ENCODE measurements around the gene NEU4.
A peak's percentile ranks its signal among the peaks of the same experiment; 100 is the strongest.

NEU4 gene

GRCh38 chr2:241793385-241793784 is 15.6 kb upstream of the NEU4 start:
- Histone ChIP-seq H3K27ac (ENCODE audit: low read depth in 2 of 2, low read length in 2 of 2) (peak overlapping the region in 1 of 2 donors; percentile 87), H3K9me3 (ENCODE audit: control insufficient read depth in 2 of 2, low read length in 2 of 2) (no peaks in the 10 kb centered on the region), H3K27me3 (ENCODE audit: control insufficient read depth in 2 of 2, insufficient read depth in 2 of 2, low read length in 2 of 2) (no peaks in the 10 kb centered on the region), H3K4me1 (ENCODE audit: control insufficient read depth in 2 of 2, insufficient read depth in 2 of 2, low read length in 2 of 2) (peaks cover 41 to 75% of the 10 kb centered on the region in 2 donors), H3K9ac (ENCODE audit: low read depth in 1 of 2, low read length in 2 of 2) (no peak overlapping the region), H3K4me3 (ENCODE audit: low read length in 2 of 2) (no peak overlapping the region), H3K36me3 (ENCODE audit: control insufficient read depth in 2 of 2, insufficient read depth in 2 of 2, low read length in 2 of 2) (no peaks in the 10 kb centered on the region)

DNA sequence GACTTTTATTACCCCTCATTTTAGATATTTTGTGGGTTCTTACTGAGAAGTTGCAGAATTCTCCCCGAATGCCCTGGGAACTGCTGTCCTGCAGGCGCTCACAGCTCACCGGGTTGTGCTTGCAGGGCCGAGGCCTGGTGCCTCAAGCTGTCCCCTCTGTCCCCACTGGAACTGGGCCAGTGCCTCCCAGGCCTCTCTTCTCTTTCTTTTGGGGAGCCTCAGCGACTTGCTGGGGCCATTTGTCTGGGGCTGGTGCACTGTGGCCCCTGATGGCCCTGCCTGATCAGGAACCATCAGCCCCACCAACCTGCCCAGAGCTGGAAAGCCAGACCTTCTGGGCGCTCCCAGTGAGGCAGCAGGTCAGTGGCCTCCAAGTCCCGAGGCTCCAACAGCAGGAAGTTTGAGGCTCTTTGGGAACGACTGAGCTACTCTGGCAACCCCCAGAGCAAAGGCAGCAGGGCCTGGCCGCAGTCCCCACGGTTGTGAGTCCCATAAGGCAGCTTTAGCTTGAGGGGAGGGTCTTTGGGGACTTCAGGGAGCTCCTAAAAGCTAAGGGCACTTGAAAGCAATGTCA is 14.7 kb upstream of the NEU4 start:
- Histone ChIP-seq H3K27ac (ENCODE audit: low read depth in 2 of 2, low read length in 2 of 2) (peak overlapping the region; percentile 87 to 91), H3K27me3 (ENCODE audit: control insufficient read depth in 2 of 2, insufficient read depth in 2 of 2, low read length in 2 of 2) (no peaks in the 10 kb centered on the region), H3K4me1 (ENCODE audit: control insufficient read depth in 2 of 2, insufficient read depth in 2 of 2, low read length in 2 of 2) (peaks cover 40 to 73% of the 10 kb centered on the region in 2 donors), H3K9me3 (ENCODE audit: control insufficient read depth in 2 of 2, low read length in 2 of 2) (no peaks in the 10 kb centered on the region), H3K4me3 (ENCODE audit: low read length in 2 of 2) (peak overlapping the region in 1 of 2 donors; percentile 41), H3K36me3 (ENCODE audit: control insufficient read depth in 2 of 2, insufficient read depth in 2 of 2, low read length in 2 of 2) (peaks cover 0 to 2% of the 10 kb centered on the region in 2 donors), H3K9ac (ENCODE audit: low read depth in 1 of 2, low read length in 2 of 2) (peak overlapping the region; percentile 32 to 48)

GRCh38 chr2:241795021-241795999 is 13.7 kb upstream of the NEU4 start:
- Histone ChIP-seq H3K9ac (ENCODE audit: low read depth in 1 of 2, low read length in 2 of 2) (peak overlapping the region; percentile 32 to 52), H3K4me1 (ENCODE audit: control insufficient read depth in 2 of 2, insufficient read depth in 2 of 2, low read length in 2 of 2) (peaks cover 40 to 68% of the 10 kb centered on the region in 2 donors), H3K4me3 (ENCODE audit: low read length in 2 of 2) (peak overlapping the region; percentile 41 to 47), H3K9me3 (ENCODE audit: control insufficient read depth in 2 of 2, low read length in 2 of 2) (no peaks in the 10 kb centered on the region), H3K27ac (ENCODE audit: low read depth in 2 of 2, low read length in 2 of 2) (peak overlapping the region; percentile 87 to 91), H3K36me3 (ENCODE audit: control insufficient read depth in 2 of 2, insufficient read depth in 2 of 2, low read length in 2 of 2) (peaks cover 0 to 8% of the 10 kb centered on the region in 2 donors), H3K27me3 (ENCODE audit: control insufficient read depth in 2 of 2, insufficient read depth in 2 of 2, low read length in 2 of 2) (no peaks in the 10 kb centered on the region)

DNA sequence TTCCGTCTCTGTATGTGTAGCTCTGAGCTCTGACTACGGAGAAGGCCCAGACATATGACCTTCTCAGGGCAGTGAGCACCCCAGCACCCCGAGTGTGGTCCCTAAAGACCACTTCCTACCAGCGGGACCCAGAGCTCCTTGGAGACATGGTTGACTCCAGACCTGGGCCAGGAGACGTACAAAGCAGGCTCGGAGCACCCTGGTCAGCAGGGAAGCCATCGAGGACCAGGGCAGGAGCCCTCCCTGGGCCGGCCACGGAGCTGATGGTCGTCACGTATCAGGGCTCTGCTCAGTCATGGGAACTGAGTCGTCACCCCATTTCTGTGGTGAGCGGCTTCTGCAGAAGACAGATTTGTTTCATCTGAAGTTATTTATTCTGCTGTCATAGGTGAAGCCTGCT is 12.8 kb upstream of the NEU4 start:
- peaks cover 0 to 8% of the 10 kb centered on the region in 2 donors for H3K36me3 ChIP-seq (ENCODE audit: control insufficient read depth in 2 of 2, insufficient read depth in 2 of 2, low read length in 2 of 2)
- peak overlapping the region; percentile 26 to 52 for H3K9ac ChIP-seq (ENCODE audit: low read depth in 1 of 2, low read length in 2 of 2)
- H3K4me1 ChIP-seq (ENCODE audit: control insufficient read depth in 2 of 2, insufficient read depth in 2 of 2, low read length in 2 of 2) = peaks cover 40 to 60% of the 10 kb centered on the region in 2 donors
- peak overlapping the region; percentile 28 to 47 for H3K4me3 ChIP-seq (ENCODE audit: low read length in 2 of 2)
- H3K27ac ChIP-seq (ENCODE audit: low read depth in 2 of 2, low read length in 2 of 2) = peak overlapping the region; percentile 87 to 91
- no peaks in the 10 kb centered on the region for H3K27me3 ChIP-seq (ENCODE audit: control insufficient read depth in 2 of 2, insufficient read depth in 2 of 2, low read length in 2 of 2)
- H3K9me3 ChIP-seq (ENCODE audit: control insufficient read depth in 2 of 2, low read length in 2 of 2) = no peaks in the 10 kb centered on the region

- Histone ChIP-seq H3K9ac (ENCODE audit: low read depth in 1 of 2, low read length in 2 of 2) (peak overlapping the region; percentile 26 to 52), H3K9me3 (ENCODE audit: control insufficient read depth in 2 of 2, low read length in 2 of 2) (no peaks in the 10 kb centered on the region), H3K27ac (ENCODE audit: low read depth in 2 of 2, low read length in 2 of 2) (peak overlapping the region; percentile 87 to 91), H3K36me3 (ENCODE audit: control insufficient read depth in 2 of 2, insufficient read depth in 2 of 2, low read length in 2 of 2) (peaks cover 0 to 8% of the 10 kb centered on the region in 2 donors), H3K4me1 (ENCODE audit: control insufficient read depth in 2 of 2, insufficient read depth in 2 of 2, low read length in 2 of 2) (peaks cover 40 to 61% of the 10 kb centered on the region in 2 donors), H3K4me3 (ENCODE audit: low read length in 2 of 2) (peak overlapping the region; percentile 28 to 47), H3K27me3 (ENCODE audit: control insufficient read depth in 2 of 2, insufficient read depth in 2 of 2, low read length in 2 of 2) (no peaks in the 10 kb centered on the region)
Measured at GRCh38 chr2:241796610-241797138, 12.3 kb upstream of the NEU4 start.

DNA sequence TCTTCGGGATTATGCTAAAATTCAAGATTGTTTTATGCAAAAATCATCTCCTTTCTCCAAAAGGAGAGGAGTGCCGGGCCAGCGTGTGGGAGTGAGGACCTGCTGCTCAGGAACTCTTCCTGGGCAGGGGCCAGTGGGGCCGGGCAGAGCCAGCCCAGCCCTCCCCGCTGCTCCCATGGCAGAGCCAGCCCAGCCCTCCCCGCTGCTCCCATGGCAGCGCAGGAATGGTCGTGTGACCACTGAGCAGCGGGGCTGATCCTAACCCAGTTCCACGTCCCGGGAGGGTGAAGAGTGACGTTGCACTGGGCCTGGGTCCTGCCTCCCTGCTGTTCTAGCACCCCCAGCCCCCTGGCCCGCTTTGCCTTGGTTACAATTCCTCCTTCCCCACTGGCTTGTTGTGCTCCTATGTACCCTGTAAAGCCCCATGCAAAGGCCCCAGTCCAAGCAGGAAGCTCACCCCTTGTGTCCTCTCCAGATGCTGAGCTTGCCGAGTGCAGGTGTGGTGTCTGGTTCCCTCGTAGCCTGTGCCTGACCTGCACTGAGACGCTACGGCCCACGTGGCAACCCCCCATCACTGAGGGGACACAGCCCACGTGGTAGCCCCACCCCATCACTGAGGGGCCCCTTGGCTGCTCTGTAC is 11.4 kb upstream of the NEU4 start:
- H3K27me3 ChIP-seq (ENCODE audit: control insufficient read depth in 2 of 2, insufficient read depth in 2 of 2, low read length in 2 of 2) = no peaks in the 10 kb centered on the region
- no peaks in the 10 kb centered on the region for H3K9me3 ChIP-seq (ENCODE audit: control insufficient read depth in 2 of 2, low read length in 2 of 2)
- peak overlapping the region; percentile 41 to 47 for H3K4me3 ChIP-seq (ENCODE audit: low read length in 2 of 2)
- peak overlapping the region; percentile 87 to 91 for H3K27ac ChIP-seq (ENCODE audit: low read depth in 2 of 2, low read length in 2 of 2)
- peaks cover 40 to 63% of the 10 kb centered on the region in 2 donors for H3K4me1 ChIP-seq (ENCODE audit: control insufficient read depth in 2 of 2, insufficient read depth in 2 of 2, low read length in 2 of 2)
- peaks cover 0 to 8% of the 10 kb centered on the region in 2 donors for H3K36me3 ChIP-seq (ENCODE audit: control insufficient read depth in 2 of 2, insufficient read depth in 2 of 2, low read length in 2 of 2)
- H3K9ac ChIP-seq (ENCODE audit: low read depth in 1 of 2, low read length in 2 of 2) = peak overlapping the region; percentile 24 to 52

DNA sequence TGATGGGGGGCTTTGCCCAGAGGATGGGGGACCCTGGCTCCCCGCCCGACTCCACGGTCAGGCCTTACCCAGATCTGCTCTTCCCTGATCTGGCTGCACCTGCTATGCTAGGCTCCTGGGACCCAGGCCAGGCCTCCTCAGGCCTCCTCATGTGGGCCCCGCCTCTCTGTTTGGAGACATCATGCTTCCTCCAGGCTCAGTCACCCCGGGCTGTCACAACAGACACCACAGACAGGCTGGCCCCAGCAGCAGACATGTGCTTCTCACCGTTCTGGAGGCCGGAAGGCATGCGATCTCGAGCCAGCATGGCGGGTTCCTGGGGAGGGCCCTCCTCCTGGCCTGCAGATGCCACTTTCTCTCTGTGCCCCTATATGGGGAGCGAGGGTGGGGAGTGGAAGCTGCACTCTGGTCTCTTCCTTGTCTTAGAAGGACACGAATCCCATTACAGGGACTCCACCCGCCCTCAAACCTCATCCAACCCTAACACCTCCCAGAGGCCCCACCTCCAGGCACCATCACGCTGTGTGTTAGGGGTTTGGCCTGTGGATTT is 10.8 kb upstream of the NEU4 start:
- peak overlapping the region; percentile 87 to 91 for H3K27ac ChIP-seq (ENCODE audit: low read depth in 2 of 2, low read length in 2 of 2)
- H3K4me3 ChIP-seq (ENCODE audit: low read length in 2 of 2) = peak overlapping the region; percentile 31 to 41
- H3K9me3 ChIP-seq (ENCODE audit: control insufficient read depth in 2 of 2, low read length in 2 of 2) = no peaks in the 10 kb centered on the region
- H3K36me3 ChIP-seq (ENCODE audit: control insufficient read depth in 2 of 2, insufficient read depth in 2 of 2, low read length in 2 of 2) = peaks cover 0 to 8% of the 10 kb centered on the region in 2 donors
- no peaks in the 10 kb centered on the region for H3K27me3 ChIP-seq (ENCODE audit: control insufficient read depth in 2 of 2, insufficient read depth in 2 of 2, low read length in 2 of 2)
- peaks cover 40 to 64% of the 10 kb centered on the region in 2 donors for H3K4me1 ChIP-seq (ENCODE audit: control insufficient read depth in 2 of 2, insufficient read depth in 2 of 2, low read length in 2 of 2)
- peak overlapping the region in 1 of 2 donors; percentile 52 for H3K9ac ChIP-seq (ENCODE audit: low read depth in 1 of 2, low read length in 2 of 2)

GRCh38 chr2:241798631-241799521 is 10.1 kb upstream of the NEU4 start:
- Histone ChIP-seq H3K27ac (ENCODE audit: low read depth in 2 of 2, low read length in 2 of 2) (peak overlapping the region; percentile 4 to 51), H3K9me3 (ENCODE audit: control insufficient read depth in 2 of 2, low read length in 2 of 2) (no peaks in the 10 kb centered on the region), H3K36me3 (ENCODE audit: control insufficient read depth in 2 of 2, insufficient read depth in 2 of 2, low read length in 2 of 2) (peaks cover 3 to 8% of the 10 kb centered on the region in 2 donors), H3K27me3 (ENCODE audit: control insufficient read depth in 2 of 2, insufficient read depth in 2 of 2, low read length in 2 of 2) (no peaks in the 10 kb centered on the region), H3K4me1 (ENCODE audit: control insufficient read depth in 2 of 2, insufficient read depth in 2 of 2, low read length in 2 of 2) (peaks cover 39 to 56% of the 10 kb centered on the region in 2 donors), H3K4me3 (ENCODE audit: low read length in 2 of 2) (no peak overlapping the region), H3K9ac (ENCODE audit: low read depth in 1 of 2, low read length in 2 of 2) (peak overlapping the region in 1 of 2 donors; percentile 52)

Data from mucosa of rectum (tissue), 2 donors.